ENCODE results near the gene WDFY4. TPM values are rescaled to one million over a fixed set of nuclear protein-coding genes. Genes with fewer than 3 reads are reported as not detected.

WDFY4 gene
- polyA plus RNA-seq, 1 donor (not counting 4 experiments of a cell fraction or from before 2014, with no cell fraction given) = 0.04 TPM

DNA sequence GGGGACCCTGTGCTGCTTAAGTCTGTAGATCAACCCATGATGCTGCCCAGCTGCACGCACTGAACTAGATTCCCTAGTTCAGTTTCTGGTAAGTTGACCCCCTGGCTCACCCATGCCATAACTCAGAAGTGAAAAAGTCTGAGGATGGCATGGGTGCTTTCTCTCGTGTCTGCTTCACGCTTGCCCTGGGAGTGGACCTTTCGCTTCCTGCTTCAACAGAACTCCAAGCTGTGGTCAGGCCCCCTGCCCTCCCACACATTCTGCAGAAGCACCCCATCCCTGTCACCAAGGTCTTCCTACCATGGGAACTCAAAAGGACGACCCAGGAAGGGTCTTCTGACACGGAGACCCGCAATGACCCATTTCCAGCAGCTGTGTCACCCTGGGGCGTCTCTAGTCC is 215.1 kb downstream of the WDFY4 start:
- Histone ChIP-seq H3K4me1 (ENCODE audit: control insufficient read depth, extremely low read depth, insufficient read depth, low read length) (no peaks in the 10 kb centered on the region), H3K9ac (ENCODE audit: control insufficient read depth, extremely low read depth, insufficient read depth, low read length) (no peak overlapping the region), H3K36me3 (ENCODE audit: control insufficient read depth in 2 of 2, extremely low read depth in 1 of 2, insufficient read depth in 2 of 2, low read length in 2 of 2) (no peaks in the 10 kb centered on the region), H3K79me2 (ENCODE audit: control insufficient read depth, insufficient read depth, low read length) (no peaks in the 10 kb centered on the region), H3K4me2 (ENCODE audit: control insufficient read depth, extremely low read depth, insufficient read depth, low read depth, low read length) (no peak overlapping the region), H3K4me3 (ENCODE audit: control insufficient read depth in 2 of 3, extremely low read depth in 1 of 3, insufficient read depth in 2 of 3, low read depth in 1 of 3, low read length in 3 of 3) (no peak overlapping the region), H3K27me3 (ENCODE audit: control insufficient read depth, extremely low read depth, insufficient read depth, low read length) (no peaks in the 10 kb centered on the region), H3K27ac (ENCODE audit: control insufficient read depth, insufficient read depth, low read length) (no peak overlapping the region), H3K9me1 (ENCODE audit: control insufficient read depth, extremely low read depth, insufficient read depth, low read length) (no peaks in the 10 kb centered on the region), H3K9me3 (ENCODE audit: control insufficient read depth, low read depth, low read length) (no peaks in the 10 kb centered on the region), H2AFZ (ENCODE audit: control insufficient read depth, low read length) (no peak overlapping the region), H4K20me1 (ENCODE audit: control insufficient read depth, extremely low read depth, insufficient read depth, low read length) (no peaks in the 10 kb centered on the region)
- DNase-seq (ENCODE audit: low read depth, low spot score) = no peak
- TF ChIP-seq, protein P1, sequence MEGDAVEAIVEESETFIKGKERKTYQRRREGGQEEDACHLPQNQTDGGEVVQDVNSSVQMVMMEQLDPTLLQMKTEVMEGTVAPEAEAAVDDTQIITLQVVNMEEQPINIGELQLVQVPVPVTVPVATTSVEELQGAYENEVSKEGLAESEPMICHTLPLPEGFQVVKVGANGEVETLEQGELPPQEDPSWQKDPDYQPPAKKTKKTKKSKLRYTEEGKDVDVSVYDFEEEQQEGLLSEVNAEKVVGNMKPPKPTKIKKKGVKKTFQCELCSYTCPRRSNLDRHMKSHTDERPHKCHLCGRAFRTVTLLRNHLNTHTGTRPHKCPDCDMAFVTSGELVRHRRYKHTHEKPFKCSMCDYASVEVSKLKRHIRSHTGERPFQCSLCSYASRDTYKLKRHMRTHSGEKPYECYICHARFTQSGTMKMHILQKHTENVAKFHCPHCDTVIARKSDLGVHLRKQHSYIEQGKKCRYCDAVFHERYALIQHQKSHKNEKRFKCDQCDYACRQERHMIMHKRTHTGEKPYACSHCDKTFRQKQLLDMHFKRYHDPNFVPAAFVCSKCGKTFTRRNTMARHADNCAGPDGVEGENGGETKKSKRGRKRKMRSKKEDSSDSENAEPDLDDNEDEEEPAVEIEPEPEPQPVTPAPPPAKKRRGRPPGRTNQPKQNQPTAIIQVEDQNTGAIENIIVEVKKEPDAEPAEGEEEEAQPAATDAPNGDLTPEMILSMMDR (optimal IDR thresholded peaks at IDR 0.05 in 1 of 3, IDR thresholded peaks at IDR 0.05 in 1 of 3, conservative IDR thresholded peaks at IDR 0.05 in 1 of 3; ENCODE audit: extremely low read depth in 1 of 3, insufficient read depth in 2 of 3, low read length in 3 of 3) = no peak
- no peak for TF ChIP-seq EZH2 (IDR thresholded peaks at IDR 0.05; ENCODE audit: low read length)
- dilution Hi-C loops (cut with MboI; ENCODE audit: extremely low pct_ligation_motif_present, low sequenced_read_pairs) = no loop called here
- no peak for FAIRE-seq

DNA sequence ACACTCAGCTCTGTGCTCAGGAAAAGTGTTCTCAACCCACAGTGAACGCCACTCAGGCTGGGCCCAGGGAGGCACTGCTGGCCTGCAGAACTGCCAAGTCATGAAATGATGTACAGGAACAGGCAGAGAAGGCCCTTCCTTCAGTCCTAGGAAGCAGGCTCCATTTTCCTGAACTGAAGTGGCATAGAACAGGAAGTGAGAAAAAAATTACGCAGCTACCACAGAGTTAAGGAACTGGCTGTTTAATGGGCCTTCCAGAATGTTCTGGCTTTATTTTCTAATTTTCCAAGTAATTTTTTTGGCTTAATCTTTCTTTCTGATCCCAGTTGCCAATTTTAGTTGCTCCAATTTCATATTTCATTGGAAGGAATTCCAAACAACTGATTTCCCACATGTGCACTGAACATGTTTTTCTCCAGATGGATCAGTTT is 215.7 kb downstream of the WDFY4 start:
- no peak overlapping the region for H3K27ac ChIP-seq (ENCODE audit: control insufficient read depth, insufficient read depth, low read length)

More for the DNA sequence above, 215.7 kb downstream of the WDFY4 start:
- Histone ChIP-seq H3K36me3 (ENCODE audit: control insufficient read depth in 2 of 2, extremely low read depth in 1 of 2, insufficient read depth in 2 of 2, low read length in 2 of 2) (no peaks in the 10 kb centered on the region), H3K9me1 (ENCODE audit: control insufficient read depth, extremely low read depth, insufficient read depth, low read length) (no peaks in the 10 kb centered on the region), H3K4me3 (ENCODE audit: control insufficient read depth in 2 of 3, extremely low read depth in 1 of 3, insufficient read depth in 2 of 3, low read depth in 1 of 3, low read length in 3 of 3) (no peak overlapping the region), H3K4me1 (ENCODE audit: control insufficient read depth, extremely low read depth, insufficient read depth, low read length) (no peaks in the 10 kb centered on the region), H3K27me3 (ENCODE audit: control insufficient read depth, extremely low read depth, insufficient read depth, low read length) (no peaks in the 10 kb centered on the region), H3K9me3 (ENCODE audit: control insufficient read depth, low read depth, low read length) (no peaks in the 10 kb centered on the region), H3K79me2 (ENCODE audit: control insufficient read depth, insufficient read depth, low read length) (no peaks in the 10 kb centered on the region), H3K4me2 (ENCODE audit: control insufficient read depth, extremely low read depth, insufficient read depth, low read depth, low read length) (no peak overlapping the region), H2AFZ (ENCODE audit: control insufficient read depth, low read length) (no peak overlapping the region), H4K20me1 (ENCODE audit: control insufficient read depth, extremely low read depth, insufficient read depth, low read length) (no peaks in the 10 kb centered on the region), H3K9ac (ENCODE audit: control insufficient read depth, extremely low read depth, insufficient read depth, low read length) (no peak overlapping the region)
- FAIRE-seq (no peak), DNase-seq (ENCODE audit: low read depth, low spot score) (no peak)
- dilution Hi-C loops (cut with MboI; ENCODE audit: extremely low pct_ligation_motif_present, low sequenced_read_pairs) = no loop called here
- TF ChIP-seq EZH2 (IDR thresholded peaks at IDR 0.05; ENCODE audit: low read length) = no peak
- TF ChIP-seq, protein P1 (optimal IDR thresholded peaks at IDR 0.05 in 1 of 3, IDR thresholded peaks at IDR 0.05 in 1 of 3, conservative IDR thresholded peaks at IDR 0.05 in 1 of 3; ENCODE audit: extremely low read depth in 1 of 3, insufficient read depth in 2 of 3, low read length in 3 of 3) = no peak

Measured in keratinocyte (primary cell).